ENCODE results near the gene RAB11FIP4.
A peak's percentile ranks its signal among the peaks of the same experiment; 100 is the strongest.

The RAB11FIP4 gene

GRCh38 chr17:31388351-31388750, 3.1 kb upstream of the RAB11FIP4 start:
- no peak for DNase-seq

- DNase-seq = peak; percentile 6
These were observed 2.5 kb upstream of the RAB11FIP4 start for GRCh38 chr17:31388770-31389656.

- DNase-seq = no peak
These were observed 1.7 kb upstream of the RAB11FIP4 start for GRCh38 chr17:31389657-31390381.

- DNase-seq = no peak
These were observed 1.1 kb upstream of the RAB11FIP4 start for GRCh38 chr17:31390426-31390747.

- no peak for DNase-seq
These were observed 553 bp upstream of the RAB11FIP4 start for GRCh38 chr17:31390748-31391495.

- DNase-seq = no peak
These were observed 754 bp downstream of the RAB11FIP4 start for GRCh38 chr17:31392002-31392855.

GRCh38 chr17:31392856-31393748, 1.6 kb downstream of the RAB11FIP4 start:
- DNase-seq = no peak

- DNase-seq = no peak
These were observed 2.3 kb downstream of the RAB11FIP4 start for GRCh38 chr17:31393749-31394146.

GRCh38 chr17:31394544-31394943, 3.1 kb downstream of the RAB11FIP4 start:
- peak; percentile 3 for DNase-seq

GRCh38 chr17:31397256-31397939, 5.9 kb downstream of the RAB11FIP4 start:
- DNase-seq = no peak

GRCh38 chr17:31398381-31399311, 7.2 kb downstream of the RAB11FIP4 start:
- no peak for DNase-seq

GRCh38 chr17:31400481-31400950, 9.0 kb downstream of the RAB11FIP4 start:
- no peak for DNase-seq

- DNase-seq = no peak
These were observed 10.2 kb downstream of the RAB11FIP4 start for GRCh38 chr17:31401456-31402254.

- no peak for DNase-seq
These were observed 12.8 kb downstream of the RAB11FIP4 start for GRCh38 chr17:31404028-31404949.

- no peak for DNase-seq
These were observed 14.5 kb downstream of the RAB11FIP4 start for GRCh38 chr17:31405890-31406371.

- no peak for DNase-seq
These were observed 17.1 kb downstream of the RAB11FIP4 start for GRCh38 chr17:31408586-31408985.

- no peak for DNase-seq
These were observed 20.3 kb downstream of the RAB11FIP4 start for GRCh38 chr17:31411707-31412285.
